Measurements from ENCODE around the gene GNAS. TPM values are rescaled to one million over a fixed set of nuclear protein-coding genes. Genes with fewer than 3 reads are reported as not detected.

Gene GNAS
- total RNA-seq, 2 experiments from 2014 or later: 638 to 913 TPM

GRCh38 chr20:58876437-58876836 is 23.9 kb downstream of the GNAS start:
- Histone ChIP-seq H2AFZ (ENCODE audit: low read length) (no peak overlapping the region), H3K4me1 (ENCODE audit: insufficient read depth, low read length, poor library complexity, severe bottlenecking) (peaks cover 14% of the 10 kb centered on the region), H3K36me3 (ENCODE audit: insufficient read depth, low read length) (no peaks in the 10 kb centered on the region), H3K79me2 (ENCODE audit: insufficient read depth, low read depth, low read length) (no peaks in the 10 kb centered on the region), H3K4me3 (ENCODE audit: low read depth, low read length, poor library complexity, severe bottlenecking) (no peak overlapping the region), H3K9me2 (ENCODE audit: insufficient read depth, low read length) (no peaks in the 10 kb centered on the region), H3K9me3 (ENCODE audit: low read length) (no peaks in the 10 kb centered on the region), H3K27ac (ENCODE audit: low read depth, low read length, poor library complexity, severe bottlenecking) (no peak overlapping the region), H4K20me1 (ENCODE audit: insufficient read depth, low read length) (no peaks in the 10 kb centered on the region), H3K4me2 (ENCODE audit: low read length) (no peak overlapping the region)
- DNase-seq (ENCODE audit: low spot score): no peak
- no peak for TF ChIP-seq CTCF (conservative IDR thresholded peaks at IDR 0.05; ENCODE audit: low read length)
- CTCF ChIA-PET (ENCODE audit: unreplicated experiment): interaction anchor here (0.6 kb wide), 1 partner anchor 11 kb away, joined by 3 read pairs; no protein-coding TSS in a partner anchor
- POLR2A ChIA-PET: no interaction called here
- intact Hi-C loops (cut with micrococcal nuclease; ENCODE audit: unreplicated experiment): no loop called here
- BruUV-seq (replicated peaks): no TSS peak

- Histone ChIP-seq H2AFZ (ENCODE audit: low read length) (no peak overlapping the region), H3K9me3 (ENCODE audit: low read length) (no peaks in the 10 kb centered on the region), H3K4me3 (ENCODE audit: low read depth, low read length, poor library complexity, severe bottlenecking) (no peak overlapping the region), H3K4me2 (ENCODE audit: low read length) (no peak overlapping the region), H3K79me2 (ENCODE audit: insufficient read depth, low read depth, low read length) (no peaks in the 10 kb centered on the region), H3K27ac (ENCODE audit: low read depth, low read length, poor library complexity, severe bottlenecking) (no peak overlapping the region), H4K20me1 (ENCODE audit: insufficient read depth, low read length) (no peaks in the 10 kb centered on the region), H3K4me1 (ENCODE audit: insufficient read depth, low read length, poor library complexity, severe bottlenecking) (peaks cover 14% of the 10 kb centered on the region), H3K9me2 (ENCODE audit: insufficient read depth, low read length) (no peaks in the 10 kb centered on the region), H3K36me3 (ENCODE audit: insufficient read depth, low read length) (no peaks in the 10 kb centered on the region)
- TF ChIP-seq EZH2phosphoT487 (IDR thresholded peaks at IDR 0.05; ENCODE audit: borderline replicate concordance, low read depth, low read length) (no peak), CTCF (conservative IDR thresholded peaks at IDR 0.05; ENCODE audit: low read length) (no peak)
- no TSS peak for BruUV-seq (replicated peaks)
- ChIA-PET CTCF (ENCODE audit: unreplicated experiment) (interaction anchor here (0.6 kb wide), 1 partner anchor 10 kb away, joined by 3 read pairs; no protein-coding TSS in a partner anchor), POLR2A (interaction anchor here (0.7 kb wide), 1 partner anchor 166 kb away, joined by 3 read pairs; no protein-coding TSS in a partner anchor)
- no peak for DNase-seq (ENCODE audit: low spot score)
- intact Hi-C loops (cut with micrococcal nuclease; ENCODE audit: unreplicated experiment): no loop called here
Measured at GRCh38 chr20:58877050-58877975, 24.8 kb downstream of the GNAS start.

GRCh38 chr20:58877976-58878360 is 25.5 kb downstream of the GNAS start:
- DNase-seq (ENCODE audit: low spot score): no peak
- no TSS peak for BruUV-seq (replicated peaks)
- CTCF ChIA-PET (ENCODE audit: unreplicated experiment): no interaction called here

More at GRCh38 chr20:58877976-58878360, 25.5 kb downstream of the GNAS start:
- H3K27ac ChIP-seq (ENCODE audit: low read depth, low read length, poor library complexity, severe bottlenecking): no peak overlapping the region
- POLR2A ChIA-PET: no interaction called here
- TF ChIP-seq EZH2phosphoT487 (IDR thresholded peaks at IDR 0.05; ENCODE audit: borderline replicate concordance, low read depth, low read length) (no peak), CTCF (conservative IDR thresholded peaks at IDR 0.05; ENCODE audit: low read length) (no peak)
- peaks cover 7% of the 10 kb centered on the region for H3K4me1 ChIP-seq (ENCODE audit: insufficient read depth, low read length, poor library complexity, severe bottlenecking)
- H3K4me3 ChIP-seq (ENCODE audit: low read depth, low read length, poor library complexity, severe bottlenecking): no peak overlapping the region
- H3K9me3 ChIP-seq (ENCODE audit: low read length): no peaks in the 10 kb centered on the region
- intact Hi-C loops (cut with micrococcal nuclease; ENCODE audit: unreplicated experiment): no loop called here
- H4K20me1 ChIP-seq (ENCODE audit: insufficient read depth, low read length): no peaks in the 10 kb centered on the region
- no peaks in the 10 kb centered on the region for H3K79me2 ChIP-seq (ENCODE audit: insufficient read depth, low read depth, low read length)
- no peaks in the 10 kb centered on the region for H3K9me2 ChIP-seq (ENCODE audit: insufficient read depth, low read length)
- H2AFZ ChIP-seq (ENCODE audit: low read length): no peak overlapping the region
- no peaks in the 10 kb centered on the region for H3K36me3 ChIP-seq (ENCODE audit: insufficient read depth, low read length)
- no peak overlapping the region for H3K4me2 ChIP-seq (ENCODE audit: low read length)

All from OCI-LY7 (cell line).